HepG2 (cell line): ENCODE data around the gene ASB5. TPM values are rescaled to one million over a fixed set of nuclear protein-coding genes. Genes with fewer than 3 reads are reported as not detected.

Source experiments
- ATAC-seq: fragments of 200-7000 bp; cut with Tn5 transposase; 3 replicates; pipeline ENCODE4 v1.9.1; 2020; ENCODE audit warnings: mild to moderate bottlenecking, moderate library complexity
- BruUV-seq: library from RNA; stranded (reverse); fragments of 400-500 nt; replicated peaks from 2 replicates; lab custom pipeline; 2021; lab: Mats Ljungman, UMichigan
- CTCF ChIA-PET: fragments of 300-600 bp; formaldehyde crosslinking; extraction: SDS; loops from one replicate; lab custom pipeline; 2021; ENCODE audit warnings: low total read pairs, inconsistent platforms, low intra/inter-chr PET ratio; lab: Yijun Ruan, JAX
- POLR2A ChIA-PET: fragments of 350-600 bp; sonication (Branson Sonifier 250); formaldehyde crosslinking; loops from one replicate; lab custom pipeline; 2020; ENCODE audit warnings: antibody characterized with exemption, inconsistent platforms; lab: Yijun Ruan, JAX
- DNase-seq: peaks from one replicate; pipeline ENCODE4 v3.0.0-alpha.2; 2015; ENCODE audit warnings: low spot score
- FAIRE-seq: peaks from 3 replicates; lab custom pipeline; 2011; peaks lifted over from hg19 to GRCh38; lab: Jason Lieb, UNC
- H2AFZ ChIP-seq: one replicate; pipeline ENCODE4 v1.6.1; 2011; ENCODE audit warnings: low read length, inconsistent platforms
- H3K27ac ChIP-seq: fragments of 300-600 bp; 3 replicates; pipeline ENCODE4 v1.8.0; 2011; ENCODE audit warnings: mixed run types, mild to moderate bottlenecking, mixed read lengths, low read length, inconsistent platforms; ENCODE audit not compliant: insufficient read depth; ENCODE audit errors: extremely low read length
- H3K27me3 ChIP-seq, 2 experiments: fragments of 200-600 bp in 1 of 2; 2 replicates in 1 of 2; 3 replicates in 1 of 2; pipeline versions ENCODE4 v1.6.0 to v1.8.0; 2011; ENCODE audit warnings: low read length in 2 of 2, mild to moderate bottlenecking in 2 of 2, moderate library complexity in 2 of 2, inconsistent platforms in 1 of 2; ENCODE audit not compliant: insufficient read depth in 2 of 2, control insufficient read depth in 1 of 2
- H3K36me3 ChIP-seq, 2 experiments: fragments of 200-600 bp in 1 of 2; replicated peaks in 1 of 2; 2 replicates in 1 of 2; 3 replicates in 1 of 2; pipeline versions ENCODE4 v1.5.1 to v1.8.0; 2011; ENCODE audit warnings: low read length in 2 of 2, inconsistent platforms in 1 of 2; ENCODE audit not compliant: insufficient read depth in 2 of 2, control insufficient read depth in 1 of 2
- H3K4me1 ChIP-seq: 2 replicates; pipeline ENCODE4 v1.5.1; 2012; ENCODE audit warnings: low read length, inconsistent platforms; ENCODE audit not compliant: insufficient read depth
- H3K4me2 ChIP-seq: 2 replicates; pipeline ENCODE4 v1.6.0; 2011; ENCODE audit warnings: low read depth, low read length, inconsistent platforms
- H3K4me3 ChIP-seq, 3 experiments: fragments of 200-600 bp in 1 of 3; sonication (generic), shearing (Covaris generic) in 1 of 3; replicated peaks in 1 of 3; 2 replicates each; pipeline ENCODE4 v1.5.1; 2011 to 2016; ENCODE audit warnings: low read length in 3 of 3, inconsistent platforms in 2 of 3, low read depth in 2 of 3, mild to moderate bottlenecking in 2 of 3, control low read depth in 1 of 3, mixed read lengths in 1 of 3; ENCODE audit not compliant: insufficient read depth in 1 of 3
- H3K79me2 ChIP-seq: one replicate; pipeline ENCODE4 v1.6.1; 2011; ENCODE audit warnings: low read length, inconsistent platforms; ENCODE audit not compliant: insufficient read depth
- H3K9ac ChIP-seq: 2 replicates; pipeline ENCODE4 v1.6.0; 2011; ENCODE audit warnings: mild to moderate bottlenecking, low read depth, low read length, inconsistent platforms; ENCODE audit not compliant: insufficient read depth
- H3K9me3 ChIP-seq: 2 replicates; pipeline ENCODE4 v1.5.1; 2012; ENCODE audit warnings: mild to moderate bottlenecking, low read length
- H4K20me1 ChIP-seq: 2 replicates; pipeline ENCODE4 v1.6.0; 2011; ENCODE audit warnings: inconsistent platforms, mild to moderate bottlenecking, low read length, moderate library complexity; ENCODE audit not compliant: insufficient read depth
- GATAD2A ChIP-seq: IDR thresholded peaks from 2 replicates; pipeline ENCODE4 v1.6.1; 2016
- HNRNPLL ChIP-seq: fragments of 200-400 bp; formaldehyde crosslinking; IDR thresholded peaks from 2 replicates; pipeline ENCODE4 v1.6.1; 2017; ENCODE audit warnings: mild to moderate bottlenecking, low read depth, low read length; ENCODE audit not compliant: poor library complexity, severe bottlenecking
- MAF1 ChIP-seq: sonication (generic); formaldehyde crosslinking; IDR thresholded peaks from 2 replicates; pipeline ENCODE4 v1.5.0; 2020; ENCODE audit warnings: missing genetic modification reagents, borderline replicate concordance
- MYNN ChIP-seq: sonication (generic); formaldehyde crosslinking; IDR thresholded peaks from 2 replicates; pipeline ENCODE4 v1.4.0; 2020; ENCODE audit warnings: mild to moderate bottlenecking, low read depth, missing genetic modification reagents
- NFKBIZ ChIP-seq: IDR thresholded peaks from 2 replicates; pipeline ENCODE4 v1.6.1; 2018; ENCODE audit warnings: missing genetic modification reagents, missing compliant biosample characterization
- NKX3-1 ChIP-seq: sonication (generic); formaldehyde crosslinking; IDR thresholded peaks from 2 replicates; pipeline ENCODE4 v1.5.0; 2020; ENCODE audit warnings: missing genetic modification reagents
- XBP1 ChIP-seq: sonication (generic); formaldehyde crosslinking; IDR thresholded peaks from 2 replicates; pipeline ENCODE4 v1.5.0; 2020; ENCODE audit warnings: missing genetic modification reagents
- YY1 ChIP-seq: IDR thresholded peaks from 2 replicates; pipeline ENCODE4 v1.6.1; 2011; ENCODE audit warnings: low read length, low read depth, moderate library complexity, mild to moderate bottlenecking; ENCODE audit not compliant: insufficient read depth, insufficient replicate concordance
- ZNF136 ChIP-seq: sonication (generic); formaldehyde crosslinking; IDR thresholded peaks from 2 replicates; pipeline ENCODE4 v1.8.1; 2022; ENCODE audit warnings: low read depth, mild to moderate bottlenecking, moderate library complexity, missing genetic modification reagents
- ZNF446 ChIP-seq: sonication (generic); formaldehyde crosslinking; IDR thresholded peaks from 2 replicates; pipeline ENCODE4 v1.5.0; 2020; ENCODE audit warnings: mild to moderate bottlenecking, missing genetic modification reagents
- ZNF550 ChIP-seq: sonication (generic); formaldehyde crosslinking; IDR thresholded peaks from 2 replicates; pipeline ENCODE4 v1.4.0; 2020; ENCODE audit warnings: mild to moderate bottlenecking, missing genetic modification reagents, borderline replicate concordance
- WGBS: methylation state at CpG from one replicate; pipeline ENCODE4 v1.1.6; 2017; ENCODE audit warnings: low lambda C conversion rate; 5-methylcytosine and 5-hydroxymethylcytosine counted together
- in situ Hi-C: cut with HindIII; loops from 2 replicates; pipeline ENCODE4 v1.10.0; 2017; ENCODE audit warnings: low pct_unique_long_range_greater_than_20kb; ENCODE audit not compliant: extremely low pct_ligation_motif_present
- intact Hi-C: fragments of 100-400 bp; cut with micrococcal nuclease; formaldehyde crosslinking; loops from one replicate; pipeline ENCODE4 v1.10.0; 2022; ENCODE audit not compliant: unreplicated experiment
- polyA plus RNA-seq, 8 experiments: library from polyadenylated mRNA; depleted of rRNA in 3 of 8; stranded (reverse) in 7 of 8; unstranded in 1 of 8; fragments of >200 nt; fragmentation: Illumina TruSeq in 4 of 8; extraction: Trizol in 4 of 8; gene quantifications; 2 replicates each; pipeline versions ENCODE4 v1.2.1 to v1.2.3, GENCODE V29; 2011 to 2016; ENCODE audit warnings: low read depth in 4 of 8, missing spikeins in 1 of 8, mixed read lengths in 1 of 8; ENCODE audit not compliant: insufficient read depth in 1 of 8
- total RNA-seq, 5 experiments: library from RNA; depleted of rRNA; stranded (reverse); fragments of >200 nt; fragmentation: Illumina TruSeq; extraction: Trizol; gene quantifications; 2 replicates each; pipeline ENCODE4 v1.2.3, GENCODE V29; 2016; ENCODE audit warnings: low read depth in 1 of 5
- TF ChIP-seq, protein P1 (sequence below): sonication (generic); formaldehyde crosslinking; IDR thresholded peaks from 2 replicates; pipeline ENCODE4 v1.5.1; 2020; ENCODE audit warnings: mild to moderate bottlenecking, missing genetic modification reagents, moderate library complexity

ASB5 gene
- total and polyA plus RNA-seq, 2 of the 13 experiments (the other 11 are each of a cell fraction or from before 2014, with no cell fraction given) = not detected

DNA sequence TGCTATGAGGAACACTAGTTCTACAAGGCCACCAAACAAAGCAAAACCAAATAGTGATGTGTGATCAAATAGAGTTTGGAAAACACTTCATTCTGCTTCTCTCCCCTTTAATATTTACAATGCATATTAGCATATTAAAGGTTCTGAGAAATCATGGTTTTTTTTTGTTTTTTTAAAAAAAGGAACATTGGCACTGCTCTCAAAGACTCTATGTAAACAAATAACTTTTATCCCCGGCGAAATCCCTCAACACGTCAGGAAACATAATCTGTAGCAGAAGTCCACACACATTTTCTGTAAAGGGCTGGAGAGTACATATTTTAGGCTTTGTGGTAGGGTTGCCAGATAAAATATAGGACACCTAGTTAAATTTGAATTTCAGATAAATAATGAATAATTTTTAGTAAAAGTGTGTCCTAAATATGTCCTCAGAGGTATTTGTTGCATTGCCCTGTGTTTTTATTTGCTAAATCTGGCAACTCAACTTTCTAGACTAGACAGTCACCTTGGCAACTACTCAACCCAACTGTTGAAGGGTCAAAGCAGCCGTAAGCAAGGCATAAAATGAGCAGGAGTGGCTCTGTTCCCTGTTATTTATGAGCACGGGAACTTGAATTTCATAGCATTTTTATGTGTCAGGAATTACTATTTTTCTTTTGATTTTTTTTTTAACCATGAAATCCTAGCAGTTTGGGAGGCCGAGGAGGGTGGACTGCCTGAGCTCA is 82.2 kb downstream of the ASB5 start:
- no peaks in the 10 kb centered on the region for H3K36me3 ChIP-seq
- H3K27me3 ChIP-seq = 0 out of 5 replicates have a peak, but pooled peaks cover 0 to 5% of the 10 kb centered on the region in 2 experiments
- ATAC-seq (no peak), DNase-seq (no peak), FAIRE-seq (no peak)
- no TSS peak for BruUV-seq
- H3K4me3 ChIP-seq = no peak overlapping the region
- intact Hi-C loops (no loop called here), in situ Hi-C loops (no loop called here)
- no peaks in the 10 kb centered on the region for H3K4me1 ChIP-seq
- TF ChIP-seq NFKBIZ (CRISPR knock-in tag) (no peak), YY1 (no peak)
- H3K79me2 ChIP-seq = no peaks in the 10 kb centered on the region
- no peak overlapping the region for H3K27ac ChIP-seq
- ChIA-PET POLR2A (no interaction called here), CTCF (no interaction called here)
- H3K9me3 ChIP-seq = no peaks in the 10 kb centered on the region
- 24% methylated on average over 6 of the region's 6 CpGs for WGBS
- H3K9ac ChIP-seq = no peak overlapping the region
- H3K4me2 ChIP-seq = no peak overlapping the region
- H4K20me1 ChIP-seq = no peaks in the 10 kb centered on the region
- no peak overlapping the region for H2AFZ ChIP-seq

DNA sequence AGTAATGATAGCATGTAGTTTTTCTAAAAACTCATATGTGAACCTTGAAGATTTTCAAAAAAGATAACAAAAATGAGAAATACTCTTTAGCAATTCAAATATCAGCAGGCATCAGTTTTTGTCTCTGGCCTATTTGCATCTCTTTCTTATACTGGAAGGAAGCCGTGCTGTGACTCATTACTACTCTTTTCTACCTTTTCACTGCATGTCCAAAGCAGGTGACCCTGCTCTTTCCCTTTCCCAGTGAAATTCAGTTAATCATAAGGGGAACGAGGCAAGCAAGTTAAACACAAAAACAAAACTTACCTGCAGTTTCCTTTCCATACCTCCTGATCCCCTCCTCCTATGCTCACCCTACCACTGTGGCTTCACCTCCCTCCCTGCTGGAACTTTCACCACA is 83.0 kb downstream of the ASB5 start:
- H4K20me1 ChIP-seq = no peaks in the 10 kb centered on the region
- H3K4me1 ChIP-seq = no peaks in the 10 kb centered on the region
- no peaks in the 10 kb centered on the region for H3K9me3 ChIP-seq
- H3K4me3 ChIP-seq = no peak overlapping the region
- FAIRE-seq = no peak
- POLR2A ChIA-PET = no interaction called here
- TF ChIP-seq MYNN (CRISPR knock-in tag) = no peak
- no peak for TF ChIP-seq XBP1 (CRISPR knock-in tag)
- TF ChIP-seq NKX3-1 (CRISPR knock-in tag) = no peak
- TF ChIP-seq HNRNPLL = no peak
- TF ChIP-seq ZNF136 (CRISPR knock-in tag) = no peak
- TF ChIP-seq, protein P1, sequence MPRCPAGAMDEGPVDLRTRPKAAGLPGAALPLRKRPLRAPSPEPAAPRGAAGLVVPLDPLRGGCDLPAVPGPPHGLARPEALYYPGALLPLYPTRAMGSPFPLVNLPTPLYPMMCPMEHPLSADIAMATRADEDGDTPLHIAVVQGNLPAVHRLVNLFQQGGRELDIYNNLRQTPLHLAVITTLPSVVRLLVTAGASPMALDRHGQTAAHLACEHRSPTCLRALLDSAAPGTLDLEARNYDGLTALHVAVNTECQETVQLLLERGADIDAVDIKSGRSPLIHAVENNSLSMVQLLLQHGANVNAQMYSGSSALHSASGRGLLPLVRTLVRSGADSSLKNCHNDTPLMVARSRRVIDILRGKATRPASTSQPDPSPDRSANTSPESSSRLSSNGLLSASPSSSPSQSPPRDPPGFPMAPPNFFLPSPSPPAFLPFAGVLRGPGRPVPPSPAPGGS = no peak
- no peak for TF ChIP-seq ZNF446
- TF ChIP-seq MAF1 (CRISPR knock-in tag) = no peak
- TF ChIP-seq GATAD2A (CRISPR knock-in tag) = no peak
- no peak for TF ChIP-seq ZNF550 (CRISPR knock-in tag)
- no peak overlapping the region for H3K27ac ChIP-seq
- no peaks in the 10 kb centered on the region for H3K36me3 ChIP-seq
- no peak overlapping the region for H2AFZ ChIP-seq
- 0 out of 5 replicates have a peak, but pooled peaks cover 0 to 5% of the 10 kb centered on the region in 2 experiments for H3K27me3 ChIP-seq
- H3K4me2 ChIP-seq = no peak overlapping the region
- no peaks in the 10 kb centered on the region for H3K79me2 ChIP-seq
- no TSS peak for BruUV-seq
- in situ Hi-C loops (no loop called here), intact Hi-C loops (no loop called here)
- CTCF ChIA-PET = no interaction called here
- no peak for DNase-seq
- no peak for ATAC-seq
- no peak overlapping the region for H3K9ac ChIP-seq
- 2% methylated on average over 2 of the region's 2 CpGs for WGBS
